ENCODE data around the gene SIRT5.

DNA sequence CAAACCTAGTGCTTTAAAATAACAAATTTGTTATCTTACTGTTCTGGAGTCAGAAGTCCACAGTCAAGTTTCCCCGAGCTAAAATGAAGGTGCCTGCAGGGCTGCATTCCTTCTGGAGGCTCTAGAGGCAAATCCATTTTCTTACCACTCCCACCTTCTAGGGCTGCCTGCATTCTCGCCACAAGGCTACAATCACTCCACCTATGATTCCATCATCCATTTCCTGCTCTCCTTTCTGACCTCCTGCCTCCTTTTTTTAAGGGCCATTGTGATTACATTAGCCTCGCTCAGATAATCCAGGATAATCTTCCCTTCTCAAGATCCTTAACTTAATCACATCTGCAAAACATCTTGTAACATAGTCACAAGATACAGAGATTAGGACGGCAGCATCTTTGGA is 42.4 kb upstream of the SIRT5 start:
- TF ChIP-seq EZH2 (IDR thresholded peaks at IDR 0.05; ENCODE audit: insufficient read depth, poor library complexity, severe bottlenecking), result no peak
- TF ChIP-seq EZH2phosphoT487 (IDR thresholded peaks at IDR 0.05; ENCODE audit: insufficient read depth, low read depth), result no peak

Measured in GM23248 (cell line).